NCI-H82 (cell line): Measurements from ENCODE around the gene DTX2.
"Not testable (repeated sequence)": the region's sequence is repeated elsewhere in the genome, so short reads cannot be mapped to it uniquely, and the experiment has no call there.

Source experiments
- DNase-seq: peaks from one replicate; lab custom pipeline; 2025; lab: John Stamatoyannopoulos, UW

Gene DTX2

GRCh38 chr7:76461464-76462101 lies at the start of gene DTX2:
Gene DTX2 (plus strand): TSS chr7:76461709. CDS start chr7:76480510, 18,801 bp downstream.
- DNase-seq: not testable (repeated sequence)

GRCh38 chr7:76412249-76412648 lies 49.3 kb upstream of the DTX2 start:
- no peak for DNase-seq

GRCh38 chr7:76417654-76418310 lies 43.7 kb upstream of the DTX2 start:
- not testable (repeated sequence) for DNase-seq

- DNase-seq: not testable (repeated sequence)
Observed at GRCh38 chr7:76421097-76421496, 40.4 kb upstream of the DTX2 start.

- DNase-seq: peak; percentile 59
Observed at GRCh38 chr7:76423666-76424412, 37.7 kb upstream of the DTX2 start.

GRCh38 chr7:76424413-76425111 lies 36.9 kb upstream of the DTX2 start, which contains the start of gene ZP3:
Gene ZP3 (plus strand): TSS chr7:76424950. CDS start chr7:76424965, 15 bp downstream.
- DNase-seq: no peak

GRCh38 chr7:76425156-76425555 lies 36.4 kb upstream of the DTX2 start:
- no peak for DNase-seq

- DNase-seq: not testable (repeated sequence)
Observed at GRCh38 chr7:76425558-76425957, 36.0 kb upstream of the DTX2 start.

GRCh38 chr7:76426246-76426645 lies 35.3 kb upstream of the DTX2 start:
- DNase-seq: no peak

- DNase-seq: no peak
Observed at GRCh38 chr7:76427635-76428034, 33.9 kb upstream of the DTX2 start.

GRCh38 chr7:76428149-76428823 lies 33.2 kb upstream of the DTX2 start:
- no peak for DNase-seq

- peak; percentile 48 for DNase-seq
Observed at GRCh38 chr7:76428868-76429805, 32.4 kb upstream of the DTX2 start.

GRCh38 chr7:76430211-76430610 lies 31.3 kb upstream of the DTX2 start:
- no peak for DNase-seq

GRCh38 chr7:76430836-76431235 lies 30.7 kb upstream of the DTX2 start:
- no peak for DNase-seq

- DNase-seq: peak; percentile 79
Observed at GRCh38 chr7:76437873-76438272, 23.6 kb upstream of the DTX2 start.

GRCh38 chr7:76439120-76439888 lies 22.2 kb upstream of the DTX2 start:
- not testable (repeated sequence) for DNase-seq

- DNase-seq: not testable (repeated sequence)
Observed at GRCh38 chr7:76440404-76440803, 21.1 kb upstream of the DTX2 start.

GRCh38 chr7:76441792-76442191 lies 19.7 kb upstream of the DTX2 start:
- not testable (repeated sequence) for DNase-seq

- DNase-seq: not testable (repeated sequence)
Observed at GRCh38 chr7:76442664-76443446, 18.7 kb upstream of the DTX2 start.
